HG03439 (cell line): Measurements from ENCODE around the gene CLEC19A.

Experiments used
- ATAC-seq: cut with Tn5 transposase; IDR thresholded peaks from one replicate; pipeline ENCODE4 v1.9.1; 2021; ENCODE audit warnings: mild to moderate bottlenecking, moderate library complexity; ENCODE audit not compliant: unreplicated experiment

Gene CLEC19A

DNA sequence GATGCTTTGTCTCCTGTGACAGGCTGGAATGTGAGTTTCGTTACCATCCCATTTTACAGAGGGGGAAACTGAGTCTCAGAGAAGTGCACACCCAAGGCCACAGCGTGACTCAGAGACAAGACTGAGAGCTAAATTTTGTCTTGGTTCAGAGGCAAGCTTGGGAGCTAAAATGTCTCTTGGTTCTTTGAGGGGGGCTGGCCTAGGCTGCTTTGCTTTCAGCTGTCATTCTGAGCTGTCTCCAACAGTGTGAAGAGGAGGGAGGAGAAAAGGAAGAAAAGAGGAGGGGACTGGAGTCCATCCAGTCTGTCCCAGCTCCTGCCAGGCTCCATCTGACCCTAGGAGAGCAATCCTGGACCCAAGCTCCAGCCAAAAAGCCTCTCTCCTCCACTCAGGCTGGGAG lies at the start of gene CLEC19A:
Gene CLEC19A, plus strand, starts transcription at position 301 of the 400 bp plus-strand sequence. CDS start 121 bp downstream, outside the sequence.
- ATAC-seq = no peak

DNA sequence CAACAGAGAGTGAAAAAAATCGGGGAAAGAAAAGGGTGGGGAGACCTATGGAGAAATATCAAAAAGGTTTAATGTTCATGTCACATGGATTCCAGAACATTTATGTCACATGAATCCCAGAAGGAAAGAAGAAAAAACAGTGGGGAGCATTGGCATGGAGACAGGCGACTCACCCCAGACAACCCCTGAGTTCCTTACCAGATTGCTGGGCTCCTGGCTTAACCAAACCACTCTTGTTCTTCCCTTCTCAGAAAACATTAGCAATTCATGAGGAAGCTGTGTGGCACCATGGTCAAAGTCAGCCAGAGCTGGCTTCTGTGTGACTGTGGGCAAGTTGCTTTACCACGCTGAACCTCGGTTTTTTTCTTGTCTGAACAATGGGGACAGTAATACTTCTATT lies 49.6 kb upstream of the CLEC19A start:
- ATAC-seq = no peak

DNA sequence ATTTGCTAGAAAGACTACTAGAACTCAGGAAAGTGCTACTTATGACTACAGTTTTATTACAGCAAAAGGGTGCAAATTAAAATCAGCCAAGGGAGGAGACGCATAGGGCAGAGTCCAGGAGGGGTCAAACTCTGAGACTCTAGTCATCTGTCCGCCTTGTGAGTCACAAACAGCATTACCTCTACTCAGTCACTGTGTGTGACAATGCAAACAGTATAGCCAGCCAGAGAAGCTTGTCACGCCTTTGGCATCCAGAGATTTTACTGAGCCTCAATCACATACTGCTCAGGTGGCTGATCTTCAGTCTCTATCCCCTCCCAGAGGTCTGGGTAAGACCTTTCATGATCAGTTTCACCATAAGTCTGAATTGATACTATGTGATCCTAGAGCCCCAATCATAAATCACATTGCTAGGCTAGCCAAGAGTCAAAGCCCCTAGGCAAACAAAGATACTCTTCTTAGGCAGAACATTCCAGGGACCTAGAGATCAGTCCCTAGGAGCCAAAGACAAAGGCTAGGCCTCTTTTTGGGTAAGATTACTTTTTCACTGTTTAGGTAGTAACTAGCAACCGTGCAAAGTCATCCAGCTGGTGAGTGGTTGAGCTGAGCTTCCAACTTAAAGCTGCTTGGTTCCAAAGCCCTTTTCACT lies 48.8 kb upstream of the CLEC19A start:
- no peak for ATAC-seq

- ATAC-seq = no peak
Measured at GRCh38 chr16:19238406-19238805, 47.1 kb upstream of the CLEC19A start.

- no peak for ATAC-seq
Measured at GRCh38 chr16:19239511-19240155, 45.9 kb upstream of the CLEC19A start.

GRCh38 chr16:19240494-19240893 lies 45.0 kb upstream of the CLEC19A start:
- no peak for ATAC-seq

- no peak for ATAC-seq
Measured at GRCh38 chr16:19241512-19241911, 44.0 kb upstream of the CLEC19A start.

DNA sequence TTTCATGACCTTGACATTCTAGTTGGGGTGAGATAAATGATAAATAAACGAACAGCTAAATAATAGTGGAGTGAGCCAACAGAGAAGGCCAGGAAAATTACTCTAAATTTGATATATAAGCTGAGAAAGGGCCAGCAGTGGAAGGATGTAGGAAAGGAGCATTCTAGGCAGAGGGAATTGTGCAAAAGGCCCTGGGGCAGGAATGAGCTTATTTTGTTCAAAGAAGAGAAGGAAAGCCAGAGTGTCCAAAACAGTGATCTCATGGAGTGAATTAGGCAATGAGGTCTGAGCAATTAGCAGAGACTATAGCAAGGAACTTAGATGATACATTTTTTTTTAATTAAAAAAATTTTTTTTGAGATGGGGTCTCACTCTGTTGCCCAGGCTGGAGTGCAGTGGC lies 43.3 kb upstream of the CLEC19A start:
- no peak for ATAC-seq

GRCh38 chr16:19242987-19243575 lies 42.5 kb upstream of the CLEC19A start:
- no peak for ATAC-seq

- ATAC-seq = no peak
Measured at GRCh38 chr16:19245326-19245925, 40.1 kb upstream of the CLEC19A start.

DNA sequence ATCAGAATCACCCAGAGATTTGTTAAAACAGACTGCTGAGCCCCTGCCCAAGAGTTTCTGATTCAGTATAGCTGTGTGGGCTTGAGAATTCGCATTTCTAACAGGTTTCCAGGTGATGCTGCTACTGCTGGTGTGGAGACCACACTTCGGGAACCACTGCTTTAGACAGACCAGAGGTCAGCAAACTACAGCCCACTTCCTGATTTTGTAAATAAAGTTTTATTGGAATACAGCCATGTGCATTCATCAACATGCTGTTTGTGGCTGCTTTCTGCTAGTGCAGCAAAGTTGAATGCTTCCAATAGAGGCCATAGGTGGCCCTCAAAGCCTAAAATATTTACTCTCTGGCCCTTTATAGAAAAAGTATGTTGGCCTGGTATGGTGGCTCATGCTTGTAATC lies 32.6 kb upstream of the CLEC19A start:
- ATAC-seq = no peak

- ATAC-seq = no peak
Measured at GRCh38 chr16:19254611-19255010, 30.9 kb upstream of the CLEC19A start.

GRCh38 chr16:19264123-19264673 lies 21.3 kb upstream of the CLEC19A start:
- no peak for ATAC-seq

- ATAC-seq = no peak
Measured at GRCh38 chr16:19265380-19265930, 20.1 kb upstream of the CLEC19A start.

- ATAC-seq = no peak
Measured at GRCh38 chr16:19266774-19267173, 18.8 kb upstream of the CLEC19A start.

DNA sequence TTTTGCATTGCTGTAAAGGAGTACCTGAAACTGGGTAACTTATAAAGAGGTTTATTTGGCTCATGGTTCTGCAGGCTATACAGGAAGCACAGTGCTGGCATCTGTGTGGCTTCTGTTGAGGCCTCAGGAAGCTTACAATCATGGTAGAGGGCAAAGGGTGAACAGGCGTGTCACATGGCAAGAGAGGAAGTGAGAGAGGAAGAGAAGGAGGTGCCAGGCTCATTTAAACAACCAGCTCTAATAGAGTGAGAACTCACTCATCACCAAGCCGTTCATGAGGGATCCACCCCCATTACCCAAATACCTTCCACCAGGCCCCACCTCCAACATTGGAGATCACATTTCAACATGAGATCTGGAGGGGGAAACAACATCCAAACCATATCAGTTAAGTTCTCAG lies 16.4 kb upstream of the CLEC19A start:
- ATAC-seq = no peak

DNA sequence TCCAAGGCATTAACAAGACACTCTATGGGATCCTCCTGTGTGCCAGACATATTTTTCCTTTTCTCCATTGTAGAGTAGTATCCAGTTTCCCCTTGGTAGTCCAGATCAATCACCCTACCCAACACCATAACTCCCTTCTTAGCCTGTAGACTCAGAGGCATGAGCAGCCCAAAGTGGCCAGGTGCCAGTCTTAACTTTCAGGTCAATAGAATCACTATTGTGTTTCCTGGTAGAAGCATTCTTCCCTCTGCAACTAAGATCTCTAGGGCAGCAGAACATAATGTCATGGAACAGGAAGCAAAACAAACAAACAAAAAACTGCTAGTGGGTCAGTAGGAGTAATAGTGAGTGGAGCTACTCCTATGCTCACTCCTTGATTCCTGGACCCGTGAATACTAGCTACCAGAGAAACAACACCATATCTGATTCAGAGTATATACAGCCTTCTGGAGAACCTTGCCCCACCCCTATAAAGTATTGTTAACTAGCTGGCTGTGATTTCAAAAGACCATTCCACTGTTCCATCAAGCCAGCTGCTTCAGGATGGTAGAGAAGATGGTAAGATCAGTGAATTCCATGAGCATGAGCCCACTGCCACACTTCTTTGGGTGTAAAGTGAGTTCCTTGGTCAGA lies 11.2 kb upstream of the CLEC19A start:
- no peak for ATAC-seq

GRCh38 chr16:19278403-19278802 lies 7.1 kb upstream of the CLEC19A start:
- ATAC-seq = no peak

- ATAC-seq = no peak
Measured at GRCh38 chr16:19281246-19281645, 4.3 kb upstream of the CLEC19A start.

- no peak for ATAC-seq
Measured at GRCh38 chr16:19282101-19282500, 3.4 kb upstream of the CLEC19A start.

DNA sequence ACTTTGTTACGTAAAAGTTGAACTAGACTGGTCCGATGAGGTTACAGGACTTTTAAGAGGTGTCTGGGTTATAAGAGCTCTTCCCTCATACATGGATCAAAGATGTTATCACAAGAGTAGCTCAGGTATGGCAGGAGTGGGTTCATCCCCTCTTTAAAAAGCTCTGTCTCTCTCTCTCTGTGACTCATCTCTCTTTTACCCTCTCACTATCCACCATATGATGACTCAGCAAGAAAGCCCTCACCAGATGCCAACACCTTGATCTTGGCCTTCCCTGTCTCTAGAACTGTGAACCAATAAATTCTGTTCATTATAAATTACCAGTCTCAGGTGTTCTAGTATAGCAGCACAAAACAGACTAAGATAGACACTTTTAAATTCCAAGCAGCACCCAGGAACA lies 1.9 kb upstream of the CLEC19A start:
- ATAC-seq = no peak
